Gastrocnemius medialis (tissue), 4 donors: ENCODE measurements around the gene ARHGAP26. TPM values are rescaled to one million over a fixed set of nuclear protein-coding genes. Genes with fewer than 3 reads are reported as not detected.

ENCODE experiments used
- ATAC-seq, 2 donors: fragments of 150-250 bp; one replicate each; pipeline ENCODE4 v1.9.1; 2016
- DNase-seq, 2 donors: peaks; one replicate each; pipeline ENCODE4 v3.0.0-alpha.2; 2019
- H3K27ac ChIP-seq, 4 donors: fragments of 200-600 bp; sonication (generic); 1 replicate in 1 of 4; 2 replicates in 3 of 4; pipeline ENCODE4 v1.5.1; 2016 to 2018; ENCODE audit warnings: mild to moderate bottlenecking in 2 of 4, moderate library complexity in 1 of 4
- H3K27me3 ChIP-seq, 3 donors: fragments of 200-600 bp; sonication (generic) in 2 of 3; 1 replicate in 1 of 3; 2 replicates in 2 of 3; pipeline versions ENCODE4 v1.5.1 to v1.6.0; 2016 to 2019; ENCODE audit warnings: mild to moderate bottlenecking in 1 of 3, moderate library complexity in 1 of 3
- H3K36me3 ChIP-seq, 2 donors: fragments of 200-600 bp; sonication (generic) in 1 of 2; one replicate each; pipeline ENCODE4 v1.5.1; 2017 to 2018
- H3K4me1 ChIP-seq, 2 donors: fragments of 200-600 bp; sonication (generic) in 1 of 2; one replicate each; pipeline ENCODE4 v1.5.1; 2016 to 2017; ENCODE audit warnings: mild to moderate bottlenecking in 2 of 2
- H3K4me3 ChIP-seq, 4 donors: fragments of 200-600 bp; sonication (generic) in 3 of 4; 1 replicate in 1 of 4; 2 replicates in 3 of 4; pipeline ENCODE4 v1.5.1; 2016 to 2019; ENCODE audit warnings: mild to moderate bottlenecking in 2 of 4
- H3K9me3 ChIP-seq, 3 donors: fragments of 200-600 bp; sonication (generic) in 2 of 3; 1 replicate in 1 of 3; 2 replicates in 2 of 3; pipeline ENCODE4 v1.5.1; 2016 to 2019
- CTCF ChIP-seq, 5 experiments: fragments of 450-650 bp in 3 of 5; fragments of 200-600 bp in 2 of 5; sonication (generic) in 2 of 5; IDR thresholded peaks in 4 of 5; conservative IDR thresholded peaks in 1 of 5; 1 replicate in 4 of 5; 2 replicates in 1 of 5; pipeline ENCODE4 v1.5.1; 2016 to 2019; ENCODE audit warnings: antibody characterized with exemption in 5 of 5, mild to moderate bottlenecking in 3 of 5, moderate library complexity in 3 of 5
- POLR2A ChIP-seq, 2 donors: fragments of 450-650 bp; IDR thresholded peaks; one replicate each; pipeline ENCODE4 v1.6.1; 2017; ENCODE audit warnings: antibody characterized with exemption in 2 of 2, mild to moderate bottlenecking in 2 of 2, moderate library complexity in 2 of 2
- in situ Hi-C, 4 donors: fragments of 200-750 bp; cut with MboI; loops; one replicate each; pipeline versions ENCODE4 v1.15.0 to v1.8.0; 2017; ENCODE audit warnings: low sequenced_read_pairs in 4 of 4
- intact Hi-C: fragments of 100-400 bp; cut with DNase I; formaldehyde crosslinking; loops from one replicate; pipeline ENCODE4 v1.15.1; 2023; ENCODE audit warnings: low total_unique reads
- total RNA-seq, 4 donors: library from RNA; depleted of rRNA; stranded (reverse); fragments of >200 nt; gene quantifications; one replicate each; pipeline versions ENCODE4 v1.1.0 to v1.2.3, GENCODE V29; 2016

ARHGAP26 gene
- total RNA-seq, 4 donors from 2014 or later, result 9.1 to 22.4 (median 13.4) TPM

DNA sequence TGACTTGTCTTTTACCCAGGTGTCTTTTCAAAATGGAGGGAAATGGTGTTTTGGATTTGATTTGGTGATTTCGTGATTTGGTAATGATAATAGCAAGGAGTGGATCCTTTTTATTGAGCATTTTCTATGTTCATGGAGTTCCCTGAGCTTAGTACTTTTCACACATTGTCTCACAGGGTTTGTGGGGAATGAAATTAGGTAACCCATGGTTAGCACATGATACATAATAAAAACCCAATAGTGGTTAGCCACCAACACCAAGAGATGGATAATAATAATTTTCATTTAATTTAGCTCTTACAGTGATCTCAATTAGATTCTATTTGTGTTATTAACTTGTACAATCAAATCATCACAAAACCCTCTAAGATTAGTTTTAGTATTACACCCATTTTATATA lies 65.4 kb downstream of the ARHGAP26 start:
- H3K4me1 ChIP-seq, result peaks cover 18 to 26% of the 10 kb centered on the region in 2 donors

DNA sequence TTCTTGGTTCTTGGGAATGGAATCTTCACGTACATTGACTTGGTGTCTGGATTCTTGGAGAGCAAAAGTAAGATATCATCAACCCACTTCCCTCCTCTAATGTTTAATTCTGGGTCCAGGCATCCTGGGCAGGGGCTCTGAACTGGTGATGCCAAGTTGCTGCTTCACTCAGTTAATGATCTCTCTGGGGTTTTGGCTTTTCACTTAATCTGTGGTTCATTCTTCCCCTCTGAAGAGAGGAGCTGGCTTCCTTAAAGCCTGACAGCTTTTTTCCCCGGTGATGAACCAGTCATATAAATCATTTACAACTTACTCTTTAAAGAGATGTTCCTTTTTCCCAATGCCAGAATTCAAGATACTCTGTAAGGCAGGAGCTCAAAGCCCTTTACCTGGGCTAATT lies 65.9 kb downstream of the ARHGAP26 start:
- DNase-seq, result no peak
- in situ Hi-C loops (no loop called here), intact Hi-C loops (no loop called here)
- no peaks in the 10 kb centered on the region for H3K27me3 ChIP-seq
- no peak overlapping the region for H3K27ac ChIP-seq
- H3K4me1 ChIP-seq, result peaks cover 13 to 24% of the 10 kb centered on the region in 2 donors
- H3K36me3 ChIP-seq, result no peaks in the 10 kb centered on the region
- no peaks in the 10 kb centered on the region for H3K9me3 ChIP-seq
- H3K4me3 ChIP-seq, result no peak overlapping the region
- ATAC-seq, result no peak
- TF ChIP-seq POLR2A (IDR thresholded peaks at IDR 0.05), result no peak
- no peak for TF ChIP-seq CTCF (IDR thresholded peaks at IDR 0.05 in 4 of 5, conservative IDR thresholded peaks at IDR 0.05 in 1 of 5)

More for the DNA sequence above, 65.4 kb downstream of the ARHGAP26 start:
- DNase-seq (no peak), ATAC-seq (no peak)
- Histone ChIP-seq H3K27ac (no peak overlapping the region), H3K9me3 (no peaks in the 10 kb centered on the region), H3K36me3 (no peaks in the 10 kb centered on the region), H3K4me3 (no peak overlapping the region), H3K27me3 (no peaks in the 10 kb centered on the region)
- TF ChIP-seq CTCF (IDR thresholded peaks at IDR 0.05 in 4 of 5, conservative IDR thresholded peaks at IDR 0.05 in 1 of 5), result no peak
- TF ChIP-seq POLR2A (IDR thresholded peaks at IDR 0.05), result no peak
- in situ Hi-C loops, result no loop called here
- intact Hi-C loops, result no loop called here

GRCh38 chr5:142837081-142837725 lies 67.0 kb downstream of the ARHGAP26 start:
- Histone ChIP-seq H3K27me3 (no peaks in the 10 kb centered on the region), H3K4me1 (peaks cover 6 to 33% of the 10 kb centered on the region in 2 donors), H3K4me3 (no peak overlapping the region), H3K27ac (no peak overlapping the region), H3K9me3 (no peaks in the 10 kb centered on the region), H3K36me3 (no peaks in the 10 kb centered on the region)
- in situ Hi-C loops (no loop called here), intact Hi-C loops (no loop called here)
- ATAC-seq, result no peak
- no peak for TF ChIP-seq POLR2A (IDR thresholded peaks at IDR 0.05)
- TF ChIP-seq CTCF (IDR thresholded peaks at IDR 0.05 in 4 of 5, conservative IDR thresholded peaks at IDR 0.05 in 1 of 5), result no peak
- DNase-seq, result no peak

GRCh38 chr5:142838845-142839244 lies 68.7 kb downstream of the ARHGAP26 start:
- H3K27me3 ChIP-seq, result no peaks in the 10 kb centered on the region
- DNase-seq (no peak), ATAC-seq (no peak)
- H3K4me3 ChIP-seq, result no peak overlapping the region
- no peaks in the 10 kb centered on the region for H3K9me3 ChIP-seq
- TF ChIP-seq POLR2A (IDR thresholded peaks at IDR 0.05) (no peak), CTCF (IDR thresholded peaks at IDR 0.05 in 4 of 5, conservative IDR thresholded peaks at IDR 0.05 in 1 of 5) (no peak)
- intact Hi-C loops, result no loop called here
- in situ Hi-C loops, result no loop called here
- H3K4me1 ChIP-seq, result peaks cover 12 to 44% of the 10 kb centered on the region in 2 donors
- H3K36me3 ChIP-seq, result no peaks in the 10 kb centered on the region
- no peak overlapping the region for H3K27ac ChIP-seq
